GM19099 (cell line): Measurements from ENCODE around the gene DECR2.

Source experiments
- POLR2A ChIP-seq: IDR thresholded peaks from 3 replicates; pipeline ENCODE4 v1.6.1; 2011; ENCODE audit warnings: low read depth; ENCODE audit not compliant: insufficient read length; ENCODE audit errors: extremely low read depth

Gene DECR2

DNA sequence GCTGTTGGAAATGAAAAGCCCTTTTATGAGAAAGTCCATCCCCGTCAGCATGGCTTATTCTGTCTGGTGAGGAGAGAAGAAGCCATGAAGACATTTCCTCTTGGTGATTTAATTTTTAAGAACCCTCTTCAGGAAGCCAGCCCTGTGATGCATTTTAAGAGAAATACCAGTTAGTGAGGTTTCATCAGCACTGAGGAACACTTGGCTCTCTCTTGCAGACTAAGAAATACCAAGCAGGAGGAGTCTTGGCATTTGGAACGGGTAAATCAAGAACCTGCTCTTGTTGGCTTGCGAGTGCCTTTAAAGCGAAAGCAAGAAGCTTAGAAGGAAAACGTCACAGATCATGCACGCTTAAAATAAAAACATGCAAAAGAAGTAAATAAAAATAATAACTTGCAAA, 41.3 kb downstream of the DECR2 start:
- TF ChIP-seq POLR2A = no peak

DNA sequence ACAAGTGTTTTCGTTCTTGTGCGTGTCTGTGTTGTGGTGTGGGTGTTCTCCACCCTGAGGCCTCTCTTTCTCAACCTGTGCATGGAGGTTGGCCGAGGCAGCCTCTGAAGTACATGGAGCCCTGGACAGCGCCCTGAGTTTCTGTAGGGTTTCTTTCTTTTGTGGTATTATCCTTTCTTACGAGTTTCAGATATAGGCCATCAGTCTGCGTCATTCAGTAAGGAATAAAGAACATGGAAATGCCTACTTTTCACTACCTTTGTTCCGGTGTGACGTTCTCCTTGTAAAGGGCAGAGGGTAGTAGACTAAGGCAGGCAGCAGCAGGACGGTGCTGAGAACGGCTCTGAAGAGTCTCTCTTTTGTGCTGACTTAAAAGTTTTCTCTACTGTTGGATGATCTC, 42.3 kb downstream of the DECR2 start:
- no peak for TF ChIP-seq POLR2A

DNA sequence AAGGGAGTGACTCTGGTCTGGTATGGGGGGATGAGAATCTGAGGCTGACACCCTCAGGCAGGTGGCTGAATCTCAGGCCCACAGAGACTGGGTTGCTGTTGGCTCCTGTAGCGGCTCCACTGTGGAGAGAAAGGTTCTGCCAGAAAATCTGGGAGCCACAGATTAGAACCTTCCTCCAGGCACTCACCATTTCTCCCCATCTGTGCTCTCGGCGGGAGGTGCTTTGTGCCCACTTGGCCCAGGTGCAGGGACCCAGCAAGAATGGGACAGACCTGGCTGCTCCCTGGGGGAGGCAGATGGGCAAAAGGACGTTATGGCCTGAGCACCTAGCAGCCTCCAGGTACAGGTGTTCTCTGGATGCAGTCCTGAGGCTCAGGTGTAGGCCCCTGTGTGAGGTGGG, 43.9 kb downstream of the DECR2 start:
- TF ChIP-seq POLR2A = no peak

DNA sequence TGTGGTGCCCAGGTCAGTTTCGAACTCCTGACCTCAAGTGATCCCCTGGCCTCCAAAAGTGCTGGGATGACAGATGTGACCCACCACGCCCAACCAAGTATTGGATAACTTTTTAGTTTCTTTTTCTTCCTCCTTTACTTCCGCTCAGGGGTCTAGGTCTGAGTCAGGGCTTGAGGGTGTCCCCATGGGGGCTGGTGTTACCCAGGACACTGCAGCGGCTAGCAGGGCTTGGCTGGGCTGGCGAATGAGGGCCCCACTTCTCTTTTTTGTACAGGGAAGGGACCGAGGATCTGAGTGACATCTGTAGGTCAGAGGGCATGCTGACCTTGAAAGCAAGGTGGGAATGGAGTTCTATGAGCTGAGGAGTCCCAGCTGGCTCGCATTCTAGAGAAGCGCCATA, 48.7 kb downstream of the DECR2 start:
- no peak for TF ChIP-seq POLR2A

DNA sequence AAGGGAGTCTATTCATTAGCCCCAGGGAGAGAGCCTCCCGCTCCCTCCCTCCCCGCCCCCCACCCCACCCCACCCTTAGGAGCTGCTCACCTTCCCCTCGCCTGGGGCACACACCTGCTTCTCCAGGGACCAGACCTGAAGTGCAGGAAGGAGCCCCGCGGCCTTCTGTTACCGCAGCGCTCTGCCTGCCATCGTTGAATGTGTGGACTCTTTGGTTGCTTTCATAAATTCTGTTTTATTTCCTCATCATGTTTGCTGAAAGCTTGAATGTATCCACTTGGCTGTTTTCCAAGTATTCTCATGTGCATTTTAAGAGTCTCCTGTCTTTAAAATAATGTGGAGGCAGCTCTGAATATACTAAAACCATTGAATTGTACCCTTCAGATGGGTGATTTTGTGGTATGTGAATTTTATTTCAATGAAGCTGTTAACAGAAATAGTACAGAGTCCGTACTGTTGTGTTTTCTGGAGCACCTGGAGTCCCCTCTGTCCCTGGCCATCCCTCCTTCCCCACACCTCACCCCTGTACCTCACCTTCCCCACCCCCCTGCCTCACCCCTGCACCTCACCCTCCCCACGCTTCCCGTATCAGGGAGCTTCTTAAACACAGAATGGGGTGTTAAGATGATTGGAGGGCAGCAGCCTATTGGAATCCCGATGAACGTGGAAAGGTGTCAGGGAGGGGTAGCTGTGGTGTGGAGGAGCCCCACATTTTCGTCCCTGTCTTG, 49.3 kb downstream of the DECR2 start:
- TF ChIP-seq POLR2A = no peak

DNA sequence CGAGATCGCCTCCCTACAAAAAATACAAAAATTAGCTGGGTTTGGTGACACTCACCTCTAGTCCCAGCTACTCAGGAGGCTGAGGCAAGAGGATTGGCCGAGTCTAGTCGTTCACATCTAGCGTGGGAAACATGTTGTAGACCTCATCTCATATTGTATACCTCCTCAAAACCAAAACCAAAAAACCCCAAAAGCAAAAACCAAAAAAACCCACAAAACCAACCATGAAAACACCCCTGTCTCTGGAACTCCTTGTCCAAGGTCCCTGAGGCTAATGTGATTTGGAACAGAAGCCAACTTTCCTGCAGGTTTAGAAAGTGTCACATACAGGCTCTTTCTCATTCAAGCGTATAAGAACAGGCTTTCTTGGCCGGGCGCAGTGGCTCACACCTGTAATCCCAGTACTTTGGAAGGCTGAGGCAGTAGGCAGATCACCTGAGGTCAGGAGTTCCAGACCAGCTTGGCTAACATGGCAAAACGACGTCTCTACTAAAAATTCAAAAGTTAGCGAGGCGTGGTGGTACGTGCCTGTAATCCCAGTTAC, 52.8 kb downstream of the DECR2 start:
- TF ChIP-seq POLR2A = no peak

DNA sequence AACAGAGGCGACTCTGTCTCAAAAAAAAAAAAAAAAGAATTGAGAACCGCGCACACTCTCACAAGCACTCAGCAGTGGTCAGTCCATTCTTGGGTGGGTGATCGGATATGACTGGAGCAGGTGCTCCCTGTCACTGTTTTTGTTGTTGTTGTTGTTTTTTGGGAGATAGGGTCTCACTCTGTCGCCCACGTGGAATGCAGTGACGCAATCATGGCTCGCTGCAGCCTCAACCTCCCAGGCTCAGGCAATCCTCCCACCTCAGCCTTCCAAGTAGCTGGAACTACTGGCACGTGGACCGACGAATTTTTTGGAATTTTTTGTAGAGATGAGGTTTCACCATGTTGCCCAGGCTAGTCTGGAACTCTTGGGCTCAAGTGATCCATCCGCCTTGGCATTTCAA, 53.8 kb downstream of the DECR2 start:
- TF ChIP-seq POLR2A = no peak

DNA sequence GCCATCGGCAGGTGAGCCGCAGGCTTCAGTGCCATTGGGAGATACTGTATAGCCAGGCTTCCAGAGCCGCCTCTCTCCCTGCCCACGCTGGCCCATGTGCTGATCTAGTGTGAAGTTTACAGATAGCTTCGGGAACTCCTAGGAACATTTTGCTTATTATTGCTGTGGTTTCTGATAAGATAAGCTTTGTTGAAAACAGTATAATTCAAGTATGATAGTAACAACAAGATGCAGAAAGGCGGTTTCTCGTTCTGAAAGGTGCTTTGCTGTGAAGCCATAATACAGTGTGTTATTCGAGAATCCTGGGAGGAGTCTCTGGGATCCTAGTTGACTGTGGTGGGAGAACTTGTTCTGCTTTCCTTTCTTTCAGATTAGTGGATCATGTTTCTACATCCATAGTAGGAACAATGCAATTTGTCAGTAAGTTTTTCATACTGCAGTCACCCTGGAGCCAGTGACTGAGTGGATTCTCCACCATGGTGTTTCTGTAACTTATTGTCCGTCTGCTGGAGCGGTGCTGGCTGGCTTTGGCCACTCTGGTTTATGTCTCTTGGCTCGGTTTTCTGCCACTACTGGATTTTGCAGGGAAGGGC, 55.3 kb downstream of the DECR2 start:
- no peak for TF ChIP-seq POLR2A

DNA sequence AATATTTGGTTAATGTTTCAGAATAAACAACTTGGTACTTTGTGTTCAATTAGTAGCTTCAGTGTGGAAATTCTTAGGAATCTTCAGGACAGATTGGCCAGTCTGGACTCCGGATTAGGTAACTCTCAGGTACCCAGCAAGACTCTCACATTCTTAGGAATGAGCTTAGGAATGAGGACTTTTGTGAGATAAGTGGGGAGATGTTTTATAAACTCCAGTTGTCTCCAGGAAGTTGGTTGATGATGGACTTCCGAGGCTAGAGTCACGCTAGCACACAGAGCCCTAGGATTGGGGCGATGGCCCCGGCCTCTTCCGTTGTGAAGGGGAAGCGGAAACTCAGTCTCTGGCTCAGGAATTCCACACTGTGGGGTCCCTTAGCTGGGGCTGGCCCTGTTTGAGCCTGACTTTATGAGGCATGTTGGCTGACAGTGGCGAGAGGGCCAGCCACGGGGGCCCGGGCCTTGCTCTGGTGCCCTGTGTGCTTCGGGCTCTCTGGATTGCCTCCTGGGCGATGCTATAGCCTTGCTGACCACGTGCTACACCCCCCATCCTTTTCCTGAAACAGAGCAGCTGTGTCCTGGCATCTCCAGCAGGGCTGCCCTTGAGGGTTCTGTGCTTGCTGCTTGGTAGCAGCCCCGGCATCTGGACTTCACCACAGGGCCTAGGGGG, 56.2 kb downstream of the DECR2 start:
- no peak for TF ChIP-seq POLR2A

DNA sequence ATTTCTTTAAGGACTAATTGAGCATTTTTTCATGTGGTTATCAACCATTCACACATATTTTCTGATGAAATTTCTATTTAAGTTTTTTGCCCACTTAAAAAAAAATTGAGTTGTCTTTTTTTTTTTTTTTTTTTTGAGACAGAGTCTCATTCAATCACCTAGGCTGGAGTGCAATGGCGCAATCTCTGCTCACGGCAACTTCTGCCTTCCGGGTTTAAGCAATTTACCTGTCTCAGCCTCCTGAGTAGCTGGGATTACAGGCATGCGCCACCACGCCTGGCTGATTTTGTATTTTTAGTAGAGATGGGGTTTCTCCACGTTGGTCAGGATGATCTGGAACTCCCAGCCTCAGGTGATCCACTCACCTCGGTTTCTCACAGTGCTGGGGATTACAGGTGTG, 58.1 kb downstream of the DECR2 start:
- no peak for TF ChIP-seq POLR2A

DNA sequence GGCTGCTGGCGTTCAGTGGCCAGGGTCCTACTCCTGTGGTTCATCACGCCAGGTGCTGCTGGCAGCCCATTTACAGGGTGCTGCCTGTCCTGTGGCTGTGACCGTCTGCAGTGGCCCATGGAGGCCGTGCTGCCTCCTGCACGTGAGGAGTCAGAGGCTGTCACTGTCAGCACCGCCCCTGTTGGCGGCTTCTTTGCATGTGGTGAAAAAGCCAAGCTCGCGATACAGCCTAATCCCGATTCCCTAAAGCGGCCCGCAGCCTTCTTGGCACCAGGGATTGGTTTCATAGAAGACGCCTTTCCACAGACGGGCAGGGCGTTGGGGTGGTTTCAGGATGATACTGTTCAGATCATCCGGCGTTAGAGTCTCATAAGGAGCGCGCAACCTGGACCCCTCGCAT, 59.1 kb downstream of the DECR2 start:
- TF ChIP-seq POLR2A = no peak
